ENCODE results near the gene PLA2G1B.

The PLA2G1B gene

GRCh38 chr12:120327593-120327992 lies at the start of gene PLA2G1B:
TSS of gene PLA2G1B (minus strand) at chr12:120327779. CDS start at chr12:120327753, 26 bp downstream.
- DNase-seq (ENCODE audit: low read depth in 2 of 2): no peak

GRCh38 chr12:120376934-120377572 lies 49.5 kb upstream of the PLA2G1B start:
- DNase-seq (ENCODE audit: low read depth in 2 of 2): no peak

- DNase-seq (ENCODE audit: low read depth in 2 of 2): no peak
Measured at GRCh38 chr12:120376416-120376815, 48.8 kb upstream of the PLA2G1B start.

- no peak for DNase-seq (ENCODE audit: low read depth in 2 of 2)
Measured at GRCh38 chr12:120376009-120376408, 48.4 kb upstream of the PLA2G1B start.

GRCh38 chr12:120373683-120374082 lies 46.1 kb upstream of the PLA2G1B start:
- no peak for DNase-seq (ENCODE audit: low read depth in 2 of 2)

- DNase-seq (ENCODE audit: low read depth in 2 of 2): no peak
Measured at GRCh38 chr12:120370343-120371243, 43.0 kb upstream of the PLA2G1B start.

- no peak for DNase-seq (ENCODE audit: low read depth in 2 of 2)
Measured at GRCh38 chr12:120369603-120370342, 42.2 kb upstream of the PLA2G1B start.

GRCh38 chr12:120368789-120369602 lies 41.4 kb upstream of the PLA2G1B start, which contains the start of gene MSI1:
TSS of gene MSI1 (minus strand) at chr12:120369164. CDS start at chr12:120369091, 73 bp downstream.
- DNase-seq (ENCODE audit: low read depth in 2 of 2): no peak

GRCh38 chr12:120367924-120368788 lies 40.6 kb upstream of the PLA2G1B start:
- no peak for DNase-seq (ENCODE audit: low read depth in 2 of 2)

- no peak for DNase-seq (ENCODE audit: low read depth in 2 of 2)
Measured at GRCh38 chr12:120367233-120367923, 39.8 kb upstream of the PLA2G1B start.

GRCh38 chr12:120366845-120367232 lies 39.3 kb upstream of the PLA2G1B start:
- DNase-seq (ENCODE audit: low read depth in 2 of 2): no peak

- DNase-seq (ENCODE audit: low read depth in 2 of 2): no peak
Measured at GRCh38 chr12:120366341-120366705, 38.7 kb upstream of the PLA2G1B start.

- no peak for DNase-seq (ENCODE audit: low read depth in 2 of 2)
Measured at GRCh38 chr12:120365675-120366340, 38.2 kb upstream of the PLA2G1B start.

- DNase-seq (ENCODE audit: low read depth in 2 of 2): no peak
Measured at GRCh38 chr12:120364487-120364886, 36.9 kb upstream of the PLA2G1B start.

- DNase-seq (ENCODE audit: low read depth in 2 of 2): no peak
Measured at GRCh38 chr12:120363274-120363855, 35.8 kb upstream of the PLA2G1B start.

- DNase-seq (ENCODE audit: low read depth in 2 of 2): no peak
Measured at GRCh38 chr12:120362516-120363273, 35.1 kb upstream of the PLA2G1B start.

GRCh38 chr12:120361506-120362208 lies 34.1 kb upstream of the PLA2G1B start:
- DNase-seq (ENCODE audit: low read depth in 2 of 2): no peak

GRCh38 chr12:120359128-120359527 lies 31.5 kb upstream of the PLA2G1B start:
- no peak for DNase-seq (ENCODE audit: low read depth in 2 of 2)
